CD4-positive, alpha-beta T cell treated with Interleukin-6 at 100 ng/mL for 8 hours (primary cell): ENCODE data around the gene TMEM198.

Source experiments
- DNase-seq: peaks from one replicate; pipeline ENCODE4 v3.0.0-alpha.2; 2020; ENCODE audit warnings: mixed read lengths, low spot score

TMEM198 gene

DNA sequence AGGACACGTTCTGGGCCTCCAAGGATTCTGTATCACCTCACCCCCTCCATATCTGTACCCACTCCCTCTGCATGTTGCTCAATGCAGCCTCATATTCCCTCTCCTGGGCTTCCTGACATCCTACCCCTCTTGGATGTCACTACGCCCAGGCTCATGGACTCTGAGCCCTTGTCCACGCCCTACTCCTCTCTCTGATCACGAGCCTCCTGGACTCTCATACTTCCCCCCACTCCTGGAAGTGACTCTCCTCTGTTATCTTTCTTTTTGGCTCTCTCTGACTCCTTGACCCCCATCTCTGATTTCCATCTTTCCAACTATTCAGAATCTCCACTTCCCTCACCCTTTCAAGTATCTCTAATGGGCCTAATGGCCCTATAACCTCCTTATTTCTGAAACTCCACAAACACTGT is 2.1 kb downstream of the TMEM198 start:
- DNase-seq: no peak

DNA sequence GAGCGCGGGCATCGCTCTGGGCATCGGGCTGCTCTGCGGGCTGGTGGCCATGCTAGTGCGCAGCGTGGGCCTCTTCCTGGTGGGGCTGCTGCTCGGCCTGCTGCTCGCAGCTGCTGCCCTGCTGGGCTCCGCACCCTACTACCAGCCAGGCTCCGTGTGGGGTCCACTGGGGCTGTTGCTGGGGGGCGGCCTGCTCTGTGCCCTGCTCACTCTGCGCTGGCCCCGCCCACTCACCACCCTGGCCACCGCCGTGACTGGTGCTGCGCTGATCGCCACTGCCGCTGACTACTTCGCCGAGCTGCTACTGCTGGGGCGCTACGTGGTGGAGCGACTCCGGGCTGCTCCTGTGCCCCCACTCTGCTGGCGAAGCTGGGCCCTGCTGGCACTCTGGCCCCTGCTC is 3.8 kb downstream of the TMEM198 start:
- DNase-seq: no peak

DNA sequence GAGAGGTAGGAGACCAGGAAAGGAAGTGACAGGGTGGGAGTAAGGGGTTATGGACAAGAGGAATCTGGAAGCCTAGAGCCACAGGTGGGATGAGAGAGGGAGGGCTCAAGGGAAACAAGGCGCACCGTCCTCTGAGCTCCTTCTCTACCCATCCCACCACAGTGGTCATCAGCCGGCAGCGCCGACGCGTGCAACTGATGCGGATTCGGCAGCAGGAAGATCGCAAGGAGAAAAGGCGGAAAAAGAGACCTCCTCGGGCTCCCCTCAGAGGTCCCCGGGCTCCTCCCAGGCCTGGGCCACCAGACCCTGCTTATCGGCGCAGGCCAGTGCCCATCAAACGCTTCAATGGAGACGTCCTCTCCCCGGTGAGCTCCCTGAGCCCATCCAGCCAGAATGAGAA is 5.2 kb downstream of the TMEM198 start:
- no peak for DNase-seq

DNA sequence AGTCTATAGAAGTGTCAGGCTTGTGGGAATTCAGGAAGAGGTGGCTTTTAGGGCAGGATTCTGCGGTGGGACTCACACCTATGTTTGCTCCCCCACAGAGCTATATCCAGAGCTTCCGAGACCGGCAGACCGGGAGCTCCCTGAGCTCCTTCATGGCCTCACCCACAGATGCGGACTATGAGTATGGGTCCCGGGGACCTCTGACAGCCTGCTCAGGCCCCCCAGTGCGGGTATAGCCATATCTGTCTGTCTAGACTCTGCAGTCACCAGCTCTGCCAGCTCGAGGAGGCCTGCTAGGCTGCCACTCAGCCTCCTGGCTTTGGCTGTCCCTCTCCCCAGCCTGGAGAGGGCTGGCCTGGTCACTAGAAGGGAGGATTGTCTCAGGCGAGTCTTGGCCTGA is 5.8 kb downstream of the TMEM198 start:
- DNase-seq: no peak

DNA sequence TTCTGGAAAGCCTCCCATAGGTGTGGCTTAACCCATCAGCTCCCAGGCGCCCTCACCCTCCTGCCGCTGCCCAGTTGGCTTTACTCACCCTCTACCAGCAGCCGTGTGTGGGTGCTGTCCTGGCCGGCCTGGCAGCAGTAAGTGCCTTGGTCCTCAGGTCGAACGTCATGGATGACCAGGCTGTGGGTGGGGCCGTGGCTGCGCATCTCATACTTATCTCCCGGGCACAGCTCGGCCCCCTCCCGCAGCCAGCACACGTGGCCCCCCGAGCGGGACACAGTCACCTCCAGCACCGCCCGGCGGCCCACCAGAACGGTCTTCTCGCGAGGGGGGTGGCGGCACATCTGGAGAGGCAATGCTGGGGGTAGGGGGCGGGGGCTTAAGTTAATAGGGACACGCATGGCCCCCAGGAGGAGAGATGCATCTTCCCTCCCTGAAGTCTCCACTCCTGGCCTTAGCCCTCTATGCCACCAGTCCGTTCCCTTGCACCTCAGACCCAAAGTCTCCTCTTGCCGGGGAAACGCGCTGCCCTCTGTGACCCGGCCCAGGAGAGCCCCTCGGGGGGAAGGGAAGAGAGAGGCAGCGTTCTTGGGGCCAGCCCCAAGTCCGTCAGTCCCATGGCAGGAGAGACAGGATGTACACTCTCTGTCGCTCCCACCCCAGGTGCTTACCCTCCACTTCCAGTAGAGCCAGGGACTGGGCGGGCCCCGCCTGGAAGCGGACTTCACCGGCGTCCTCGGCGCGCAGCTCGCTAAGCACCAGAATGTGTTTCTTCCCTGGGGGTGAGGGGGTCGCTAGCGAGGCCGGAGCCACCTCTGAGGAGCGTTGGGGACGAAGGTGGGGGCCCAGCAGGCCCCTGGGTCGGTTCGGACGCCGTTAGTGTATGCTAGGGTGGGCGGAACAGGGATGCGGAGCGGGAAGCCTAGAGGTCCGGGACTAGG is 7.9 kb downstream of the TMEM198 start:
- no peak for DNase-seq

DNA sequence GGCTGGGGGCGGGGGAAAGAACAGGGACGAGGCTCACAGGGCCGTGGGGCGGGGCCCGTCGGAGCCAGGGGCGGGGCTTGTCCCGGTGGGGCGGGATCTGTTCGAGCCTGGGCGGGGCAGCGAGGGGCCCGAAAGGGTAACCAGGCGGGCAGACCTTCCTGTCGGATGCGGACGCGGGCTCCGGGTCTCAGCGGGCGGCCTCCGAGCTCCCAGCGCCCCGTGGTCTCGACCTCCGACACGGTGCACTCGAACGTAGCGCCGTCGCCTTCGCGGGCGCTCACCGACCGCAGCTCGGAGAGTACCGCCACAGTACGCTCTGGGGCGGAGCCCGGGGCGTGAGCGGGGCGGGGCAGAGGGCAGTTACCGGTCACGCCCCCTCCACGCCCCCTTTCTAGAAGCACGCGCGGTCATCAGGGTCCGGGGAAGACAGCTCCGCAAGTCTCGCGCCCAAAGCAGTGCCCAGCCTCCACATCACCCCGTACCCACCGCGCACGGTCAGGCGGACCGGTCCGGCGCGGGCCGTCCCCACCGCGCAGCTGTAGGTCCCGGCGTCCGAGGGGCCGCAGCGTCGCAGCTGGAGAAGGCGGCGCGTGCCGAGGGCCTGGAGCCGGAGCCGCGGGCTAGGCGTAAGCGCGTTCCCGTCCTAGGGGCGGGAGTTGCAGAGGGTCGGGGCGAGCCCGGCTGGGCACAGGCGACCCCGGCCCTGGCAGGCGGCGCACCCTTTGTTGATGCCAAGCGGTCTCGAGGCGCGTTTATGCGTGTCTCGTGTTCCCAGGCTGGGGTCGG is 8.7 kb downstream of the TMEM198 start:
- peak; percentile 65 for DNase-seq

DNA sequence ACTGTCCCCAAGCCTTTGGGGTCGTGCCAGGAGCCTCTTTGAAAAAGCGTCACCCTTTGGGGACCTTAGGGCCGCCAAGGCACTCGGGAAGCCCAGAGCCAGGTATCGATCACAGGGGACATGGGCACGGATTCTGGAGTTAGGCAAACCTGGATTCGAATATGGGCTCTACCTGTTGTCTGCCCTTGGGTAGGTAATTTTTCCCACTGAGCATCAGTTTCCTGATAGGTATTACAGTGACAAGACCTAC is 9.3 kb downstream of the TMEM198 start:
- no peak for DNase-seq

DNA sequence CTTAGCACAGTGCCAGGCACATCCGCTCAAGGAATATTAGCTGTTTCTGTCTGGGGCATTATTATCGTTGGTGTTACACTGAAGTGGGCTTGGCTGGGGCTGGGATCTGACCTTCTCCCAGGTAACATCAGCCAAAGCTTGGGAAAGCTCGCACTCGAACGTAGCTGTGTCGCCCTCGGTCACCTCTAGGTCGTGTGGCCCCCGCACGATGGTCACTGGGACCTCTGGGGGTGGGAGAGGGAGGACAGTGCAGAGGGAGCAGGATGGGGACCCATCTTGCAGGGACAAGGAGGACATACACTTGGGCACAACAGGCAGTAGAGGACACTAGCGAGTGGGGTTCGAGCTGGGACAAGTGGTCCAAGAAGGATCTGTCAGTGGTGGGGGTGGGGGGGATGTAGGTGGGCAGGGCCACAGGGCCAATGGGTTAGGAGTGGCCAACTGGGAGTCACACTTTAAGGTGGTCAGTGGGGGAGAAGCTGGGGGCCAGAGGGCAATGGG is 9.7 kb downstream of the TMEM198 start:
- no peak for DNase-seq

DNA sequence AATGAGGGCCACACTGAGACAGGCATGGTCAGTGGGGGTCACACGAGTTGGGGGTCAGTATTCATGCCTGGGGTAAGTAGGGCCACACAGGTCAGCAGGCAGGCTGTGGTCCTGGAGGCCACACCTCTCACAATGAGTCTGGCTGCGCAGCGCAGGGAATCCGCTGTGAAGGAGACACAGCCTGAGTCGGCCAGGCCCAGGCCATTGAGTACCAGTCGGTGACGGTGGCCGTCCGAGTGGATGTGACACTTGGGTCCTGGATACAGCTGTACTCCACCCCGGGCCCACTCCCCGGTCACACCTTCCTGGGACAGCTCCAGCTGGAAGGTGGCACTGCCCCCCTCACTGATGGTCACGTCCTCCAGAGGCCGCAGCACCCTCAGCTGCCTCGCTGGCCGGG is 10.5 kb downstream of the TMEM198 start:
- DNase-seq: no peak

DNA sequence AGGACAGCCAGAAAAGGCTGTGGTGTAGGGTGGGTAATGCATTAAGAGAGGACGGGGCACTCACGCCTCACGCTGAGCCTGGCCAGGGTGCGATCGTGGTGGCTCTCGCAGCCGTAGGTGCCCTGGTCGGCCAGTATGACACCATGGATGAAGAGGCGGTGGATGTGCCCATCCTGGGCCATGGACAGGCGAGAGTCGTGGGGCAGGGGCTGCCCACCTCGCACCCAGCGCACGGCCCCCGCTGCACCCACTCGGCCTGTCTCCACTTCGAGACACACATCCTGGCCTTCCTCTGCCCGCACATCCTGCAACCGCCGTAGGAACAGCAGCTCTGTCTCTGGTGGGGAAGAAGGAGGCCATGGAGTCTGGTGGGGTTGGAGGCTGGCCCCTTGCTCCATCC is 12.1 kb downstream of the TMEM198 start:
- no peak for DNase-seq

DNA sequence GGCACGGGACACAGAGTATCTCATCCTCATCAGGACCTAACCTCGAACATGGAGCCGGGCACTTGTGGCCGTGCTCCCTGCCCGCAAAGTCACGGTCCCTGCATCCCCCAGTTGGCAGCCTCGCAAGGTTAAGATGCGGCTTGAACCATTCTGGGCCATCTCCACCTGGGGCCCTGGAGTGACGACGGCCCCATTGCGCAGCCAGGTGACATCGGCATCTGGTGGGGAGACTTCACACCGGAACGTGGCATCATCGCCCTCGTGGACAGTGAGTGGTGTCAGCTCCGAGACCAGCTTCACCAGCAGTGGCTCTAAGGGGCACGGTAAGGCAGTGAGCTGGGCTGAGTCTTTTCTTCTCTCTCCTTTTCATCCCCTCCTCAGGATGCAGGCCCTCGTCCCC is 12.6 kb downstream of the TMEM198 start:
- DNase-seq: no peak

DNA sequence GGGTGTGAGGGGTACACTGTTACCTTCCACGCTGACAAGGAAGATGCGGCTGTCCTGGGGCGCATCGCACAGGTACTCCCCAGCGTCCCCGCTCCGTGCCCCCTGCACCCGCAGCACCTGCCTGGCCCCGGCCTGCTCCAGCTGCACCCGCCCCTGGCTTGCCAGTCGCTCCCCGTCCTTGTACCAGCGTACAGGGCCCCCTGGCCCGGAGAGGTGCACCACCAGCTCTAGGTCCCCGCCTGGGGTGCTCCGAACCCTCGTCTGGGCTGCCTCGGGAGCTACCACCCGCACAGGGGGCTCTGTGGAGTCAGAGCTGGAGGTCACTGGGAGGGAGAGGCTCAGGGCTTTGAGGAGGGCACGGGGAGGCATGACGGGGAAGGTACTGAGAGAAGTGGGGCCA is 13.5 kb downstream of the TMEM198 start:
- DNase-seq: no peak

DNA sequence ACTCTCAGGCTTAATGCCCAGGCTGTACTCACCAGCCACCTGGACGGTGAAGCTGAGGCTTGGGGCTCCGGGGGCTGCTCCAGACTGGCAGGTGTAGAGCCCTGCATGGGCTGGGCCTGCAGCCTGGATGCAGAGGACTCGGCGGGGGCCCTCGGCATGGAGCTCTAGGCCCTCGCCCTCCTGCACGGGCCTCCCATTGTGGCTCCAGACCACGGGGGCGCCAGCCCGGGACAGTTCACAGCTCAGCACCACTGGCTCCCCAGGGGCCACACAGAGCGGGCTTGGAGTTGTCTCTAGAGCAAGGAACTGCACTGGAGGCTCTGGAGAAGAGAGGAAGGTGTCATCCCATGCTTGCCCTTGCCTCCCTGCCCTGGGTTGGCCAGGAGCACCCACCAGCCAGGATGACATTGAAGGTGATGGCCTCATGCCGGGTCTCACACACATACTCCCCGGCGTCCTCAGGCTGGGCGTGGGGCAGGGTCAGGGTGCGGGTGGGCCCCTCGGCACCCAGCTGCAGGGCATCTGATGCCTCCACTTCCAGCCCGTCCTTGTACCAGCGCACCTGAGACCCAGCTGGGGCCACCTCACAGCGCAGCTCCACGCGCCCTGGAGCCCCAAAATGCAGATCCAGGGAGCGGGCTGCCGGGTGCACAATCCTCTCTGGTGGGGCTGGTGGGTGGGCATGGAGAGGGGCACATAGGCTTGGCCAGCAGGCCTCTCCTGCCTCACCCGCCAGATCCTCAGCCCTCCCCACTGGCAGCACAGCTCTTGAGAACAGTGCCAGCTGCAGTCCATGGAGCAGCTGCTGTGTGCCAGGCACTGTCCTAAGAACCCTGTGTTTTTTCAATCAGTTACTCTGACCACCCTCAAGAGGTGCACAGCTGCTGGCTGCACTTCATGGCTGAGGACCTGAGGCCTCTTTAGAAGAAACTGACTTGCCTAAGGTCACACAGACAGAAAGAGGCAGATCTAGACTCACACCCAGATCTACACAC is 14.3 kb downstream of the TMEM198 start:
- DNase-seq: no peak

DNA sequence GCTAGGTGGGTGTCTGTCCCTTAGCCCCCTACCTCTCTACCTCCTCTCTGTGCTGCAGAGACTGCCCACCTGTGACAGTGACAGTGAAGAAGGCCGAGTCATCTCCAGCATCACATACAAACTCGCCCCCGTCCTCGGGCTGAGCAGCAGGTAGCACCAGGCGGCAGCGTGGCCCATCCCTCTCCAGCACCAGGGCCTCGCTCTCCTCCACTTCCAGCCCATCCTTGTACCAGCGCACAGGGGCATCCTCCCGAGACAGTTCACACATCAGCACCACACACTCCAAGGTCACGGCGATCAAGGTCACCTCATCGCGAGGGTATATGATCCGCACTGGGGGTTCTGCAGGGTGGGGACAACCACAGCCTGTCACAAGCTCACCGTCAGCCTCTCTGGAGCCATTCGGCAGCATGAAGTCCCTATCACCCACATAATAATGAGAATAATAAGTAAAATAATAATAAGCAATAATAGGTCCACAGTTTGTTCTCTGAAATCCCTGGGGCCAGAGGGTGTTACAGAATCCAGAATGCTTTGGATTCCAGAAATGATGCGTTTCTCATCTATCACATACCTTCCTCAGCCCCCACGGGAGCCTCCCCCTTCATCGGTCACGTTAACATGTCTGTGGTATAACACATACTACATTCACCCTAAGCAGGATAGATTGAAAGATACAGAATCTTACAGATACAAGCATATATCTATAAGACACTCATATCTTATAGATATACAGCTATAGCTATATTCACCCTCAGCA is 15.5 kb downstream of the TMEM198 start:
- DNase-seq: no peak

DNA sequence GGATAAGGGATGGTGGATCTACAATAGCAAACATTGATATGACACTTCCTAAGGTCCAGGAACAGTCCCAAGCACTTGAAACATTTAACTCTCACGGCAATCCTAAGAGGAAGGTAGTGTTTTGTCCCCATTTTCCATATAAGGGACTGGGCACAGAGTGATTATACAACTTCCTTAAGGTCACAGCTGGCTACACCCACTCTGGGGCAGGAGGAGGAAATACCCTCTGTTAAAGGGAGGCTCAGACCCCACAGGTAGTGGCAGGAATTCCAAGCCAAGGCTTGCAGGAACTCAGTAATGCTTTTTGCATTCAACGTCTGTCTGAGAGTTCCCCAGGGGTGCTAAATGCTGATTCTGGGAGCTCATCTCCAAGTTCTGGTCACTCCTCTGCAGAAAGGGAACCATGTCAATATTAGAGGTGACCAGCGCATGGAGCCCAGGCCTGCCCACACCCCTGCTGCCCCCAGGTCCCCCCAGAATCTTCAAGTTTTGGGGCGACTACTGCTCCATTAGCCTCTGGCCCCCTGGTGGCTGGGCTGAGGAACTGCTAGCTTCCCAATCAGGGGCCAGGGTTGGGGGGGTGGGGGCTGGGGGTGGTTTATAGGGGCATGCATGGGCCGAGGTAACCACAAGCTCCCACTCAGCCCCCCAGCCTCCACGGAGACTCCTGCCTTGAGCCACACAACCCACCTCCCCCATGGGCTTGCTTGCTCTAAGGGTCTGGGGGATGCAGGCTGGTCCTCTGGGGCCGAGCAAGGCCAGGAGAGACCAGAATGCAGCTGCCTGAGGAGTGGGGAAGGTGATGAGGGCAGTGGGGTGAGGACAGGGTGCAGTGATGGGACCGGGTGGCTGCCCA is 16.4 kb downstream of the TMEM198 start:
- DNase-seq: no peak

DNA sequence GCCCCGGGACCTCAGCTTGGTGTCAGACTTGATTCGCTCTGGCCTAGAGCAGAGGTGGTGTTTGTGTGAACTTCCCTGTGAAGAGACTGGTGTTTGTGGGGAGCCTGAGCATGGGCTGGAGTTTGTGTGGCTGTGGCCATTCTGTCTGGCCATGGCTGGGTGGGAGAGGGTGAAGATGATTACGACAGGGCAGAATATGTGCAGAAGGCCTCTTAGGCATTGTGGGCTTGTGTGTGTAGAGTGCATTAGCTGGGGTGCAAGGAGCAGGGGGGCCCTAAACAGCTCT is 17.0 kb downstream of the TMEM198 start:
- no peak for DNase-seq

DNA sequence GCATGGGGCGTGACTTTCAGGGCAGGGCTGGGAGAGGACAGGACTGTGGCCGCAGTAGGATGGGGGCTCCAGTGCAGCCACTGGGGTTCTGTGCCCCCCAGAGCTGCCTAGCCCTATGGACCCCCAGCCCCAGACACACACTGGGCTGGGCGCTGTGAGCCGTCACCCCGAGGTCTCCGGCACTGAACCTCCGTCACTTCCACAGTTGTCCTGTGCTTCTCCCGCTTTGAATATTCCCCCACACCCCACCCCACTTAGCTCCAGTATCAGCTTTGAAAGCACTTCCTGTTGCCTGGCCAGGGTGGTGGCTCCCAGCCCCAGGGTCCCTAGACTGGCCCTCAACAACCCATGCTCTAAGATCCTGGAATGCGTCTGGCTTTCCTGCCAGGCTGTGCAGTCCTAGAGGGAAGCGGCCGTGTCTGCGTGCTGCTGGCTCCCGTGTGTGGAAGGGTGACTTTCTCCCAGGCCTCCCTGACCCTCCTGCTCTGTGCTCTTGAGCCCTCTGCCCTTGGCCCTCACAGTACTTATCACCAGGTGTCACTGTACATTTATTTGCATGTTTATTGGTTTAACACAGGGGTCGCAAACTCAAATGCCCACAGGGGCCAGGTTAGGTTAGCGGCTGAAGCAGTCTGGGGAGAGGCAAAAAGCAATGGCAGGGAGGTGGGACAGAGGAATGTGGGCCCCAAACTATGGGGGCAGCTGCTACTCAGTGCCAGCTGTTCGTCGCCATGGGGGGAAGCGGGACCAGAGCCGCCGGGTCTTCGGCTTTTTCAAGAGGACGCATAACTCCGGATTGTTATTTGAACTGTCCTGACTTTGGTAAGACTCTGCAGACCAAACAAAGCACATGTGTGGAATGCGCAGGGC is 17.6 kb downstream of the TMEM198 start:
- no peak for DNase-seq

DNA sequence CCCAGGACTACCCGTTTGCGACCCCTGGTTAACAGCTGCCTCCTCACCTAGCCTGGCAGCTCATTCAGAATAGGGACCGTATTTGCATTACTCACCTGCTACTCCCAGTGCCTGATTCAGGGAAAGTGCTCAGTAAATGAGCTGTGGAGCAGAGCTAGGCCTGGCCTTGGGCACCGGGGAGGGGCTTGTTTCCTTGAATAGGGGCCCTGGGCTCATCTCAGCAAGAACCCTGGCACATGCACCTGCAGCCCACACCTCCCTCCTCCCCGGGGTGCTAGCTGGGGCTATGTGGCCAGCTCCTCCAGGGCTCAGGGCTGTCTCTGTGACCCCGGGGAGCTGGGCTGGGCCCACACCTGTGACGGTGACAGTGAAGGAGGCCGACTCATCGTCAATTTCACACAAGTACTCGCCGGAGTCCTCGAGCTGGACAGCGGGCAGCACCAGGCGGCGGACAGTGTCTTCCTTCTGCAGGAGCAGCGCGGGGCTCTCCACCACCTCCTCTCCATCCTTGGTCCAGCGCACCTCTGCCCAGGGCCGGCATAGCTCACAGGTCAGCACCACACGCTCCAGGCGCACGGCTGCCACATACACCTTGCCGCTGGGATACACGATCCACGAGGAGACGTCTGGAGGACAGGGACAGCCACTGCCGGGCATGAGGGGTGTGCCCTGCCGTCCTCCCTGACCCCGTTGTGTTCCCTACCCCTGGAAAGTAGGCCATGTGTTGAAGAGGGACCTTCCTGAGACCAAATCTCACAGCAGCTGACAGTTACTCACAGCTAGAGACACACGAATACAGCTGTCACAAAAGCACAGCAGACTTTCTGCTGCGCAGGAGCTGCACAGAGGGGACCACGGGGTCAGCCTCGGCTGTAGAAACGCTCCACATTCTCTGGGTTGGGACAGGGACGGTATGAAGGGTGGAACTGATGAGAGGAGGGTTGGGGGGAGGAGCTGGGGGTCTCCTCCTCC is 18.5 kb downstream of the TMEM198 start:
- DNase-seq: no peak
